ENCODE data around the gene PSMD7. TPM values are rescaled to one million over a fixed set of nuclear protein-coding genes. Genes with fewer than 3 reads are reported as not detected.

Gene PSMD7
- total RNA-seq, 1 donor = 94.9 TPM

GRCh38 chr16:74280448-74280847, 16.2 kb upstream of the PSMD7 start:
- no peaks in the 10 kb centered on the region for H3K4me1 ChIP-seq (ENCODE audit: insufficient read depth, low read length)
- no peak overlapping the region for H3K4me3 ChIP-seq (ENCODE audit: low read length)
- peaks cover 5% of the 10 kb centered on the region for H3K27me3 ChIP-seq (ENCODE audit: insufficient read depth, low read length)
- H3K9me3 ChIP-seq (ENCODE audit: low read depth, low read length) = no peaks in the 10 kb centered on the region

- peaks cover 5% of the 10 kb centered on the region for H3K27me3 ChIP-seq (ENCODE audit: insufficient read depth, low read length)
- no peaks in the 10 kb centered on the region for H3K4me1 ChIP-seq (ENCODE audit: insufficient read depth, low read length)
- H3K4me3 ChIP-seq (ENCODE audit: low read length) = no peak overlapping the region
- H3K9me3 ChIP-seq (ENCODE audit: low read depth, low read length) = no peaks in the 10 kb centered on the region
These were observed 15.3 kb upstream of the PSMD7 start for GRCh38 chr16:74281300-74281699.

GRCh38 chr16:74283716-74284115, 12.9 kb upstream of the PSMD7 start:
- Histone ChIP-seq H3K27me3 (ENCODE audit: insufficient read depth, low read length) (no peaks in the 10 kb centered on the region), H3K4me3 (ENCODE audit: low read length) (no peak overlapping the region), H3K4me1 (ENCODE audit: insufficient read depth, low read length) (no peaks in the 10 kb centered on the region), H3K9me3 (ENCODE audit: low read depth, low read length) (no peaks in the 10 kb centered on the region)

- Histone ChIP-seq H3K27me3 (ENCODE audit: insufficient read depth, low read length) (no peaks in the 10 kb centered on the region), H3K4me3 (ENCODE audit: low read length) (no peak overlapping the region), H3K4me1 (ENCODE audit: insufficient read depth, low read length) (no peaks in the 10 kb centered on the region), H3K9me3 (ENCODE audit: low read depth, low read length) (no peaks in the 10 kb centered on the region)
These were observed 8.5 kb upstream of the PSMD7 start for GRCh38 chr16:74288065-74288464.

GRCh38 chr16:74290356-74290755, 6.3 kb upstream of the PSMD7 start:
- H3K4me1 ChIP-seq (ENCODE audit: insufficient read depth, low read length) = peaks cover 4% of the 10 kb centered on the region
- H3K4me3 ChIP-seq (ENCODE audit: low read length) = no peak overlapping the region
- no peaks in the 10 kb centered on the region for H3K9me3 ChIP-seq (ENCODE audit: low read depth, low read length)
- H3K27me3 ChIP-seq (ENCODE audit: insufficient read depth, low read length) = no peaks in the 10 kb centered on the region

- H3K4me1 ChIP-seq (ENCODE audit: insufficient read depth, low read length) = peaks cover 9% of the 10 kb centered on the region
- H3K9me3 ChIP-seq (ENCODE audit: low read depth, low read length) = no peaks in the 10 kb centered on the region
- H3K27me3 ChIP-seq (ENCODE audit: insufficient read depth, low read length) = no peaks in the 10 kb centered on the region
- no peak overlapping the region for H3K4me3 ChIP-seq (ENCODE audit: low read length)
These were observed 5.4 kb upstream of the PSMD7 start for GRCh38 chr16:74291176-74291575.

- Histone ChIP-seq H3K9me3 (ENCODE audit: low read depth, low read length) (no peaks in the 10 kb centered on the region), H3K4me3 (ENCODE audit: low read length) (no peak overlapping the region), H3K27me3 (ENCODE audit: insufficient read depth, low read length) (no peaks in the 10 kb centered on the region), H3K4me1 (ENCODE audit: insufficient read depth, low read length) (peaks cover 9% of the 10 kb centered on the region)
These were observed 4.9 kb upstream of the PSMD7 start for GRCh38 chr16:74291577-74292208.

- no peaks in the 10 kb centered on the region for H3K9me3 ChIP-seq (ENCODE audit: low read depth, low read length)
- H3K27me3 ChIP-seq (ENCODE audit: insufficient read depth, low read length) = no peaks in the 10 kb centered on the region
- peaks cover 33% of the 10 kb centered on the region for H3K4me1 ChIP-seq (ENCODE audit: insufficient read depth, low read length)
- peak overlapping the region; percentile 92 for H3K4me3 ChIP-seq (ENCODE audit: low read length)
These were observed 546 bp upstream of the PSMD7 start for GRCh38 chr16:74296104-74296431.

- peaks cover 33% of the 10 kb centered on the region for H3K4me1 ChIP-seq (ENCODE audit: insufficient read depth, low read length)
- H3K4me3 ChIP-seq (ENCODE audit: low read length) = peak overlapping the region; percentile 92
These were observed 591 bp downstream of the PSMD7 start for GRCh38 chr16:74297145-74297665.

GRCh38 chr16:74298104-74298503, 1.5 kb downstream of the PSMD7 start:
- no peaks in the 10 kb centered on the region for H3K9me3 ChIP-seq (ENCODE audit: low read depth, low read length)
- H3K27me3 ChIP-seq (ENCODE audit: insufficient read depth, low read length) = no peaks in the 10 kb centered on the region
- peaks cover 33% of the 10 kb centered on the region for H3K4me1 ChIP-seq (ENCODE audit: insufficient read depth, low read length)
- no peak overlapping the region for H3K4me3 ChIP-seq (ENCODE audit: low read length)

More at GRCh38 chr16:74297145-74297665, 591 bp downstream of the PSMD7 start:
- H3K27me3 ChIP-seq (ENCODE audit: insufficient read depth, low read length) = no peaks in the 10 kb centered on the region
- no peaks in the 10 kb centered on the region for H3K9me3 ChIP-seq (ENCODE audit: low read depth, low read length)

GRCh38 chr16:74302341-74302740, 5.7 kb downstream of the PSMD7 start:
- no peaks in the 10 kb centered on the region for H3K9me3 ChIP-seq (ENCODE audit: low read depth, low read length)
- H3K27me3 ChIP-seq (ENCODE audit: insufficient read depth, low read length) = no peaks in the 10 kb centered on the region
- H3K4me3 ChIP-seq (ENCODE audit: low read length) = no peak overlapping the region
- H3K4me1 ChIP-seq (ENCODE audit: insufficient read depth, low read length) = peaks cover 21% of the 10 kb centered on the region

GRCh38 chr16:74304164-74304834, 7.7 kb downstream of the PSMD7 start:
- peaks cover 3% of the 10 kb centered on the region for H3K4me1 ChIP-seq (ENCODE audit: insufficient read depth, low read length)
- H3K9me3 ChIP-seq (ENCODE audit: low read depth, low read length) = no peaks in the 10 kb centered on the region
- no peak overlapping the region for H3K4me3 ChIP-seq (ENCODE audit: low read length)
- no peaks in the 10 kb centered on the region for H3K27me3 ChIP-seq (ENCODE audit: insufficient read depth, low read length)

GRCh38 chr16:74304835-74305176, 8.2 kb downstream of the PSMD7 start:
- no peaks in the 10 kb centered on the region for H3K27me3 ChIP-seq (ENCODE audit: insufficient read depth, low read length)
- no peaks in the 10 kb centered on the region for H3K4me1 ChIP-seq (ENCODE audit: insufficient read depth, low read length)
- H3K9me3 ChIP-seq (ENCODE audit: low read depth, low read length) = no peaks in the 10 kb centered on the region
- H3K4me3 ChIP-seq (ENCODE audit: low read length) = no peak overlapping the region

GRCh38 chr16:74305281-74305680, 8.7 kb downstream of the PSMD7 start:
- no peak overlapping the region for H3K4me3 ChIP-seq (ENCODE audit: low read length)
- H3K9me3 ChIP-seq (ENCODE audit: low read depth, low read length) = no peaks in the 10 kb centered on the region
- H3K27me3 ChIP-seq (ENCODE audit: insufficient read depth, low read length) = no peaks in the 10 kb centered on the region
- no peaks in the 10 kb centered on the region for H3K4me1 ChIP-seq (ENCODE audit: insufficient read depth, low read length)

- Histone ChIP-seq H3K9me3 (ENCODE audit: low read depth, low read length) (no peaks in the 10 kb centered on the region), H3K27me3 (ENCODE audit: insufficient read depth, low read length) (no peaks in the 10 kb centered on the region), H3K4me3 (ENCODE audit: low read length) (no peak overlapping the region), H3K4me1 (ENCODE audit: insufficient read depth, low read length) (no peaks in the 10 kb centered on the region)
These were observed 9.6 kb downstream of the PSMD7 start for GRCh38 chr16:74305978-74306784.
